T-helper 17 cell (primary cell): ENCODE measurements around the gene PPP6C. TPM values are rescaled to one million over a fixed set of nuclear protein-coding genes. Genes with fewer than 3 reads are reported as not detected.
"Not testable (repeated sequence)": the region's sequence is repeated elsewhere in the genome, so short reads cannot be mapped to it uniquely, and the experiment has no call there.

Experiments used
- ATAC-seq: fragments of 150-1000 bp; cut with Tn5 transposase; 2 replicates; pipeline ENCODE4 v1.10.0; 2021; ENCODE audit warnings: mild to moderate bottlenecking, moderate library complexity
- DNase-seq, 3 donors: peaks; one replicate each; pipeline versions ENCODE4 v3.0.0 to v3.0.0-alpha.2; 2020 to 2021
- H3K9me3 ChIP-seq: one replicate; pipeline ENCODE4 v1.7.0; 2013; ENCODE audit warnings: low read length, mild to moderate bottlenecking; ENCODE audit not compliant: control insufficient read depth, poor library complexity, severe bottlenecking
- H3K27ac Mint-ChIP-seq: one replicate; pipeline ENCODE4 v1.8.0; 2022; ENCODE audit warnings: mild to moderate bottlenecking, moderate library complexity, mixed read lengths
- H3K27me3 Mint-ChIP-seq: one replicate; pipeline ENCODE4 v1.8.0; 2022; ENCODE audit warnings: mixed read lengths
- H3K36me3 Mint-ChIP-seq: one replicate; pipeline ENCODE4 v1.8.0; 2022; ENCODE audit warnings: low read depth, mixed read lengths
- H3K4me1 Mint-ChIP-seq: one replicate; pipeline ENCODE4 v1.8.0; 2022; ENCODE audit warnings: mild to moderate bottlenecking, mixed read lengths
- H3K4me3 Mint-ChIP-seq: one replicate; pipeline ENCODE4 v1.8.0; 2022; ENCODE audit warnings: mild to moderate bottlenecking, moderate library complexity, mixed read lengths
- total RNA-seq, 4 donors: library from RNA in 2 of 4; stranded (reverse) in 2 of 4; gene quantifications; one replicate each; pipeline ENCODE4 v1.2.3 and lab custom pipeline; 2022 to 2026

Gene PPP6C
- total RNA-seq, 2 donors from 2014 or later = 34.3 to 34.6 TPM

GRCh38 chr9:125202846-125203618 is 13.4 kb upstream of the PPP6C start:
- Mint-ChIP-seq H3K4me3 (no peak overlapping the region), H3K4me1 (peaks cover 20% of the 10 kb centered on the region), H3K27ac (peak overlapping the region; percentile 16), H3K36me3 (peaks cover 11% of the 10 kb centered on the region), H3K27me3 (no peaks in the 10 kb centered on the region)
- no peak for ATAC-seq
- no peaks in the 10 kb centered on the region for H3K9me3 ChIP-seq
- DNase-seq = no peak

DNA sequence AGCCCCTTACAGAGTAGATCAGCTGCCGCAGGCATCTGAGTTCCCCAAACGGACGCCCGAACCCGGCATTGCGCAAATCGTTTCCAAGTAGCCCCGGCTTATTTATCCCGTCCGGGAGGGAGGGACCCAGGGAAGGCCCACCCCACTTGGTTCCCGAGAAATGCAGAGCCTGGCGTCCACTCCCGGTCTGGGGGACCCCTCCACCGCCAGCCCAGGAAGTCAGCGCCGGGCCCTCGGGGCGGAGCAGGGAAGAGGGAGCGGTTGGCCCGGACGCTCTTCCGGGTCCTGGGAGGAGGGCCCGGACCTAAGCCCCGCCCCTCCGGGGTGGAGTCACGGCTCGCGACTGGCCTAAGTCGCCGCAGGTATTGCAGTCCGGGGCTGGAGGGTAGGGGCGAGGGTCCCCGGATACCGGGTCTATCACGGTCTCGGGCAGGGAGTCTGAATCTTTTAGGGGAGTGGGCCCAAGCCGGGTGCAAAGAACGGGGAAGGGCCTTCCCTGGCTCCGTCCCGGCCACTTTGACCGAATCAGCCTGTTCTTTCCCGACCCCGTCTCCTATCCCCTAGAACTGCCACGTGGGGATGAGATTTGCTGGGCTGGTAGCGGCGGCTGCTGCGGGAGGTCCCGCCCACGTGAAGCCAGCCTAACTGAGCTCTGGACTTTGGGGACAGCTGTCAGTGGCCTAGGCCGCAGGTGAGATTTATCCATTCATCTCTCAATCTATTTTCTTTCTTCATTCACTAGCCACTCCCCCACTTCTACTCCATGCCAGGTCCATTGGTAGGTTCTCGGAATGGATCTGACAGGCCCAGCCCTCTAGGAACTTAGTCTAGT is 10.8 kb upstream of the PPP6C start, which contains the start of gene RABEPK:
RABEPK (plus strand) TSS at position 327 of the 832 bp plus-strand sequence. CDS start 2,472 bp downstream, outside the sequence.
- H3K36me3 Mint-ChIP-seq = peaks cover 7% of the 10 kb centered on the region
- ATAC-seq (peak; percentile 98), DNase-seq (peak; percentile 84 to 91 (median 87))
- H3K27me3 Mint-ChIP-seq = no peaks in the 10 kb centered on the region
- H3K4me3 Mint-ChIP-seq = peak within 1 kb of the TSS; percentile 90
- H3K4me1 Mint-ChIP-seq = peaks cover 20% of the 10 kb centered on the region
- peak within 1 kb of the TSS; percentile 94 for H3K27ac Mint-ChIP-seq
- no peaks in the 10 kb centered on the region for H3K9me3 ChIP-seq

DNA sequence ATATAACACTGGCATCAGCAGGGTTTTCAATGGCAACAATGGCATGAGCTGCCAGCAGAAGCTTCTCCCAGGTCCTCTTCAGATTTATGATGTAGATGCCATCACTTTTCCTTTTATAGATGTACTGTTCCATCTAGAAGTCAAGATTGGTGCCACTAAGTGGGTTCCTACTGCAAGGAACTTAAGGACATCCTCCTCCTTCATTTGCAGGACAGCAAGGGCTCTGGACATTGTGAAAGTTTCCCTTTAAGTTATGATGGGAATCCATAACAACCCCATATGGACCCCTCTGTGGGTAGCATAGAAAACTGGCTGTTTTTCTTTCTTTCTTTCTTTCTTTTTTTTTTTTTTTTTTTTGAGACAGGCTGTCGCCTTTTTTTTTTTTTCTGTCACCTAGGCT is 6.0 kb upstream of the PPP6C start:
- not testable (repeated sequence) for DNase-seq, H3K36me3 Mint-ChIP-seq, H3K9me3 ChIP-seq, H3K27me3 Mint-ChIP-seq, ATAC-seq
- Mint-ChIP-seq H3K4me3 (peak overlapping the region; percentile 84), H3K4me1 (peaks cover 31% of the 10 kb centered on the region), H3K27ac (peak overlapping the region; percentile 97)

- not testable (repeated sequence) for DNase-seq, H3K36me3 Mint-ChIP-seq, ATAC-seq, H3K27me3 Mint-ChIP-seq, H3K9me3 ChIP-seq
- H3K4me1 Mint-ChIP-seq = peaks cover 28% of the 10 kb centered on the region
- H3K27ac Mint-ChIP-seq = peak overlapping the region; percentile 97
- H3K4me3 Mint-ChIP-seq = peak overlapping the region; percentile 84
These were observed 4.9 kb upstream of the PPP6C start for GRCh38 chr9:125194466-125194865.

GRCh38 chr9:125190361-125190801 is 778 bp upstream of the PPP6C start:
- Mint-ChIP-seq H3K4me1 (peaks cover 32% of the 10 kb centered on the region), H3K27ac (peak overlapping the region; percentile 92), H3K27me3 (no peaks in the 10 kb centered on the region), H3K4me3 (peak overlapping the region; percentile 92), H3K36me3 (no peaks in the 10 kb centered on the region)
- no peak for DNase-seq
- ATAC-seq = peak; percentile 5
- no peaks in the 10 kb centered on the region for H3K9me3 ChIP-seq

GRCh38 chr9:125189011-125189360 is 617 bp downstream of the PPP6C start:
- H3K4me1 Mint-ChIP-seq = peaks cover 26% of the 10 kb centered on the region
- no peaks in the 10 kb centered on the region for H3K36me3 Mint-ChIP-seq
- H3K27me3 Mint-ChIP-seq = no peaks in the 10 kb centered on the region
- peak overlapping the region; percentile 92 for H3K27ac Mint-ChIP-seq
- peak; percentile 18 to 21 (median 20) for DNase-seq
- no peaks in the 10 kb centered on the region for H3K9me3 ChIP-seq
- H3K4me3 Mint-ChIP-seq = peak overlapping the region; percentile 92
- peak; percentile 4 for ATAC-seq

GRCh38 chr9:125183561-125183960 is 6.0 kb downstream of the PPP6C start:
- Mint-ChIP-seq H3K27ac (peak overlapping the region; percentile 66), H3K27me3 (no peaks in the 10 kb centered on the region), H3K4me3 (no peak overlapping the region), H3K4me1 (peaks cover 41% of the 10 kb centered on the region), H3K36me3 (peaks cover 3% of the 10 kb centered on the region)
- H3K9me3 ChIP-seq = no peaks in the 10 kb centered on the region
- DNase-seq (no peak), ATAC-seq (no peak)

DNA sequence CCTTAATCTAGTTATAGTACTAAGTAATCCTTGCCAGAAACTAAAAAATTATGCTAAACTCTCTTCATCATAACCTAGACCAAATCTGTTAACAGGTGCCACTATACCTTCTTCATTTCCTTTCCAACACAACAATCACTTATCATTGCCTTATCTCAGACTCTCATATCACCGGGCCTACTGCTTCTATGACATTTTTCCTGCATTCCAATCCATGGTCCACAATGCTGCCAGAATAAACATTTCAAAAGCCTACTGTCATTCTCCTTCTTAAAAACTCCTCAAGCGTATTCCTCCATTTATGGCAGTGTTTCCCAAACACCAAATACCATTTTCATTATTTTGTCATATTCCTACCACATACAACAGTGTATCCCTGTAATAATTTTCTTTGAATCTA is 6.5 kb downstream of the PPP6C start:
- H3K36me3 Mint-ChIP-seq = peaks cover 3% of the 10 kb centered on the region
- no peak for DNase-seq
- no peak for ATAC-seq
- no peak overlapping the region for H3K4me3 Mint-ChIP-seq
- no peak overlapping the region for H3K27ac Mint-ChIP-seq
- no peaks in the 10 kb centered on the region for H3K27me3 Mint-ChIP-seq
- H3K9me3 ChIP-seq = no peaks in the 10 kb centered on the region
- peaks cover 45% of the 10 kb centered on the region for H3K4me1 Mint-ChIP-seq

GRCh38 chr9:125181756-125182155 is 7.8 kb downstream of the PPP6C start:
- H3K36me3 Mint-ChIP-seq, H3K27me3 Mint-ChIP-seq, DNase-seq, H3K4me3 Mint-ChIP-seq, ATAC-seq, H3K27ac Mint-ChIP-seq, H3K9me3 ChIP-seq: not testable (repeated sequence)
- peaks cover 37% of the 10 kb centered on the region for H3K4me1 Mint-ChIP-seq

- Mint-ChIP-seq H3K36me3 (peaks cover 3% of the 10 kb centered on the region), H3K4me1 (peaks cover 46% of the 10 kb centered on the region), H3K4me3 (no peak overlapping the region), H3K27ac (peak overlapping the region; percentile 54), H3K27me3 (no peaks in the 10 kb centered on the region)
- no peaks in the 10 kb centered on the region for H3K9me3 ChIP-seq
- ATAC-seq (no peak), DNase-seq (no peak)
These were observed 8.7 kb downstream of the PPP6C start for GRCh38 chr9:125180876-125181275.

- H3K4me1 Mint-ChIP-seq = peaks cover 46% of the 10 kb centered on the region
- not testable (repeated sequence) for H3K36me3 Mint-ChIP-seq, H3K9me3 ChIP-seq, DNase-seq, H3K27me3 Mint-ChIP-seq, ATAC-seq, H3K4me3 Mint-ChIP-seq
- H3K27ac Mint-ChIP-seq = peak overlapping the region; percentile 79
These were observed 9.8 kb downstream of the PPP6C start for GRCh38 chr9:125179776-125180175.

- no peak for ATAC-seq
- H3K27me3 Mint-ChIP-seq = no peaks in the 10 kb centered on the region
- H3K9me3 ChIP-seq = no peaks in the 10 kb centered on the region
- H3K4me1 Mint-ChIP-seq = peaks cover 41% of the 10 kb centered on the region
- DNase-seq = no peak
- peak overlapping the region; percentile 14 for H3K27ac Mint-ChIP-seq
- H3K36me3 Mint-ChIP-seq = peaks cover 3% of the 10 kb centered on the region
- H3K4me3 Mint-ChIP-seq = no peak overlapping the region
These were observed 11.7 kb downstream of the PPP6C start for GRCh38 chr9:125177888-125178287.

- no peak for DNase-seq
- H3K27me3 Mint-ChIP-seq = no peaks in the 10 kb centered on the region
- peaks cover 45% of the 10 kb centered on the region for H3K4me1 Mint-ChIP-seq
- H3K9me3 ChIP-seq = no peaks in the 10 kb centered on the region
- H3K36me3 Mint-ChIP-seq = no peaks in the 10 kb centered on the region
- ATAC-seq = no peak
- H3K4me3 Mint-ChIP-seq = no peak overlapping the region
- peak overlapping the region; percentile 57 for H3K27ac Mint-ChIP-seq
These were observed 13.0 kb downstream of the PPP6C start for GRCh38 chr9:125176636-125177035.
